ENCODE data around the gene G3BP2.

DNA sequence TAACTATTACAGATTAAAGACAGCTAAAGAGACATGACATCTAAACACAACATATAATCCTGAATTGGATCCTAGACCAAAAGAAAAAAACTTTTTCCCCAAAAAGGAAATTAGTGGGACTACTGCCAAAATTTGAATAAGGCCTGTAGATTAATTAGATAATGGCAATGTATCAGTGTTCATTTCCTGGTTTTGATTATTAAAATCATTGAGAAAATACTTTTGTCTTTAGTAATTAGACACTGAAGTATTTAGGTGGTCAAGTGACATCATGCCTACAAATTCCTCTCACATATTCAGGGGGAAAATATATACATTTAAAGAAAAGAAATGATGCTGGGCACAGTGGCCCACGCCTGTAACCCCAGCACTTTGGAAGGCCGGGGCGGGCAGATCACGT lies 40.8 kb upstream of the G3BP2 start:
- TF ChIP-seq, protein P1, sequence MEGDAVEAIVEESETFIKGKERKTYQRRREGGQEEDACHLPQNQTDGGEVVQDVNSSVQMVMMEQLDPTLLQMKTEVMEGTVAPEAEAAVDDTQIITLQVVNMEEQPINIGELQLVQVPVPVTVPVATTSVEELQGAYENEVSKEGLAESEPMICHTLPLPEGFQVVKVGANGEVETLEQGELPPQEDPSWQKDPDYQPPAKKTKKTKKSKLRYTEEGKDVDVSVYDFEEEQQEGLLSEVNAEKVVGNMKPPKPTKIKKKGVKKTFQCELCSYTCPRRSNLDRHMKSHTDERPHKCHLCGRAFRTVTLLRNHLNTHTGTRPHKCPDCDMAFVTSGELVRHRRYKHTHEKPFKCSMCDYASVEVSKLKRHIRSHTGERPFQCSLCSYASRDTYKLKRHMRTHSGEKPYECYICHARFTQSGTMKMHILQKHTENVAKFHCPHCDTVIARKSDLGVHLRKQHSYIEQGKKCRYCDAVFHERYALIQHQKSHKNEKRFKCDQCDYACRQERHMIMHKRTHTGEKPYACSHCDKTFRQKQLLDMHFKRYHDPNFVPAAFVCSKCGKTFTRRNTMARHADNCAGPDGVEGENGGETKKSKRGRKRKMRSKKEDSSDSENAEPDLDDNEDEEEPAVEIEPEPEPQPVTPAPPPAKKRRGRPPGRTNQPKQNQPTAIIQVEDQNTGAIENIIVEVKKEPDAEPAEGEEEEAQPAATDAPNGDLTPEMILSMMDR (IDR thresholded peaks at IDR 0.05), result no peak
- no peak for TF ChIP-seq EZH2 (IDR thresholded peaks at IDR 0.05; ENCODE audit: borderline replicate concordance, insufficient read depth, low read depth, low read length, poor library complexity, severe bottlenecking)

All from B cell (primary cell).